Measurements from ENCODE around the gene KCNMA1.

Gene KCNMA1

DNA sequence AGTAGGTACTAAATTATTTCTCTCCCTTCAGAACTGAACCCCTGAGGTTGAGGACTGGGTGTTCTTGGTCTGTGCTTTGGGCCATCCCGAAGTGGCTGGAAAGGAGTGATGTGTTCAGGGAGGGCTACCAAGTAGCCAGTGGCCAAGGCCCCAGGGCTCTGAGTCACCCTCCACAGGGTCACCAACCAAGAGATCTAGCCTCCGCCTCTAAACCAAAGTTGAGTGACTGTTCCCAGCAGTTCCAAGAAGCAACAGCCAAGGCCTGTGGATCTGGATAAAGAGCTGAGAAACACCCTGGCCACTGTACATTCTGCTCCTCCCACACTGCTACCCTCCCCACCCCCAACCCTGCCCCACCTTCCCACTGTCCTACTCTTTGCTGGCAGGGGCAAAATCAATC, 35.5 kb upstream of the KCNMA1 start:
- DNase-seq (ENCODE audit: low read depth), result no peak
- no peak overlapping the region for H3K4me3 ChIP-seq (ENCODE audit: control insufficient read depth, low read depth, low read length)
- TF ChIP-seq, protein P1, sequence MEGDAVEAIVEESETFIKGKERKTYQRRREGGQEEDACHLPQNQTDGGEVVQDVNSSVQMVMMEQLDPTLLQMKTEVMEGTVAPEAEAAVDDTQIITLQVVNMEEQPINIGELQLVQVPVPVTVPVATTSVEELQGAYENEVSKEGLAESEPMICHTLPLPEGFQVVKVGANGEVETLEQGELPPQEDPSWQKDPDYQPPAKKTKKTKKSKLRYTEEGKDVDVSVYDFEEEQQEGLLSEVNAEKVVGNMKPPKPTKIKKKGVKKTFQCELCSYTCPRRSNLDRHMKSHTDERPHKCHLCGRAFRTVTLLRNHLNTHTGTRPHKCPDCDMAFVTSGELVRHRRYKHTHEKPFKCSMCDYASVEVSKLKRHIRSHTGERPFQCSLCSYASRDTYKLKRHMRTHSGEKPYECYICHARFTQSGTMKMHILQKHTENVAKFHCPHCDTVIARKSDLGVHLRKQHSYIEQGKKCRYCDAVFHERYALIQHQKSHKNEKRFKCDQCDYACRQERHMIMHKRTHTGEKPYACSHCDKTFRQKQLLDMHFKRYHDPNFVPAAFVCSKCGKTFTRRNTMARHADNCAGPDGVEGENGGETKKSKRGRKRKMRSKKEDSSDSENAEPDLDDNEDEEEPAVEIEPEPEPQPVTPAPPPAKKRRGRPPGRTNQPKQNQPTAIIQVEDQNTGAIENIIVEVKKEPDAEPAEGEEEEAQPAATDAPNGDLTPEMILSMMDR (IDR thresholded peaks at IDR 0.05; ENCODE audit: control insufficient read depth, insufficient read depth, low read depth, low read length, missing control alignments), result no peak

DNA sequence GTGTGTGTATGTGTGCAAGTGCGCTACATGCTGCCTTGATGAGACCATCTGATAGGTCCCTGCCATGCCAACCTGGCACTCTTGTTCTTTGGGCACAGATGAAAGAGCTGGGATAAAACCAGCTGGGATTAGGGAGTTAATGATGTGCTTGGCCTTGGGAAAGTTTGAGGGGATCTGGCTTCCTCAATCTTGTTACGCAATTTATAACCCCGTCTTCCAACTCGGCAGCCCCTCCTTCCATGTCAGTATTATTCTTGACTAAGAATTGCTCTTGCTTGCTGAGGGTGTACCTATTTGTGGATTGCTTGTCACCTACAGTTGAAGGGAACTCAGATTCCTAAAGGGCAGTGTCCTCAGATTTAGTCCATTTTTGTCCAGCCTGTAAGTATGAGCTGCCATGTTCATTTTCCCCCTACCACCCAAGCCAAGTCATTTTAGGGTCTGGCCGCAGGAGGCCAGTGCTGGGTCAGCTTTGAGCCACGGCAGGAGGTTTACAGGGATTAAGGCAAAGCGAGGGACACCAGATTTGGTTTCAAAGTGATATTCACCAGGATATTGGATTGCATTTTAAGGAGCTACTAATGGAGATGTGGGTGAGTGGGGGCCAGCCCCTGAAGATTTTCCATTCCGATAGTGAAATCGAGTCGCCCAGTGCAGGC, 34.1 kb upstream of the KCNMA1 start:
- DNase-seq (ENCODE audit: low read depth), result no peak
- H3K4me3 ChIP-seq (ENCODE audit: control insufficient read depth, low read depth, low read length), result no peak overlapping the region
- TF ChIP-seq, protein P1 (IDR thresholded peaks at IDR 0.05; ENCODE audit: control insufficient read depth, insufficient read depth, low read depth, low read length, missing control alignments), result no peak

DNA sequence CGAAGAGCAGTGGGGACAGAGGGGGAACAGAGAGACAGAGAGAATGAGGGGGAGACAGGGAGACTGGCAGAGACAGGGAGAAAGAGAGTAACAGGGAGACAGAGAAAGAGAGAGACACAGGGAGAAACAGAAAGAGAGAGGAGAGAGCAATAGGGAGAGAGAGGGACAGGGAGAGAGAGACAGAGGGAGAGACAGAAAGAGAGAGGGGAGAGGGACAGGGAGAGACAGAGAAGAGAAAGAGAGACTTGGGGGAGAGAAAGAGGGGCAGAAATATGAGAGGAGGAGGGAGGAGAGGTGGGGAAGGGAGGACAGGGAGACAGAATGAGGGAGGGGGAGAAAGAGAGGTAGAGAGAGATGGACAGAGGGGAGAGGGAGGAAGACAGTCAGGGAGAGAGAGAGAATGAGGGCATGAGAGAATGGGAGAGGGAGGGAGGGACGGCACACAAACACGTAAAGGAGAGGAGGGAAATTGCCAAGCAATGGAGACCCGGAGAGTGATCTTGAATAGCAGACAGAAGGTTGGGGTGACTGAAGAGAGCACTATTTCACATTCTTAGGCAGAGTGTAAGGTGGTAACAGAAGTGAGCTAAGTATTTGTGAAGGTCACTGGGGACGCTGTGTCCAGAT, 33.3 kb upstream of the KCNMA1 start:
- no peak overlapping the region for H3K4me3 ChIP-seq (ENCODE audit: control insufficient read depth, low read depth, low read length)
- DNase-seq (ENCODE audit: low read depth), result no peak
- TF ChIP-seq, protein P1 (IDR thresholded peaks at IDR 0.05; ENCODE audit: control insufficient read depth, insufficient read depth, low read depth, low read length, missing control alignments), result no peak

DNA sequence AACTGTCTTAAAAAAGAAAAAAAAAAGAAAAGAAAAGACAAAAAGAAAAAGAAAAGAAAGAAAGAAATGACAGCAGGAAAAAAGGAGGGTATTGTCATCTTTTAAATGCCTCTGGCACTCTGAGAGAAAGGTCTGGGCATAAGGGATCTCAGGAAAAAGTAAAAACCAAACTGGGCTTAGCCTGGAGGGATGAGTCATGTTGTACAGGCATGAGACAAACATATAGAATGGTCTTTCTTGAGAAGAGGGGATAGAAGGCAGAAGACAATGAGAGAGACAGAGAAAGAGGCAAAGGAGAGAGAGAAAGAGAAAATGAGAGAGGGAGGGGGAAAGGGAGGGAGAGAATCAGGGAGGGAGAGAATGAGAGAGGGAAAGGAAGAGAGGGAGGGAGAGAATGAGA, 32.3 kb upstream of the KCNMA1 start:
- H3K4me3 ChIP-seq (ENCODE audit: control insufficient read depth, low read depth, low read length), result no peak overlapping the region
- TF ChIP-seq, protein P1 (IDR thresholded peaks at IDR 0.05; ENCODE audit: control insufficient read depth, insufficient read depth, low read depth, low read length, missing control alignments), result no peak
- DNase-seq (ENCODE audit: low read depth), result no peak

DNA sequence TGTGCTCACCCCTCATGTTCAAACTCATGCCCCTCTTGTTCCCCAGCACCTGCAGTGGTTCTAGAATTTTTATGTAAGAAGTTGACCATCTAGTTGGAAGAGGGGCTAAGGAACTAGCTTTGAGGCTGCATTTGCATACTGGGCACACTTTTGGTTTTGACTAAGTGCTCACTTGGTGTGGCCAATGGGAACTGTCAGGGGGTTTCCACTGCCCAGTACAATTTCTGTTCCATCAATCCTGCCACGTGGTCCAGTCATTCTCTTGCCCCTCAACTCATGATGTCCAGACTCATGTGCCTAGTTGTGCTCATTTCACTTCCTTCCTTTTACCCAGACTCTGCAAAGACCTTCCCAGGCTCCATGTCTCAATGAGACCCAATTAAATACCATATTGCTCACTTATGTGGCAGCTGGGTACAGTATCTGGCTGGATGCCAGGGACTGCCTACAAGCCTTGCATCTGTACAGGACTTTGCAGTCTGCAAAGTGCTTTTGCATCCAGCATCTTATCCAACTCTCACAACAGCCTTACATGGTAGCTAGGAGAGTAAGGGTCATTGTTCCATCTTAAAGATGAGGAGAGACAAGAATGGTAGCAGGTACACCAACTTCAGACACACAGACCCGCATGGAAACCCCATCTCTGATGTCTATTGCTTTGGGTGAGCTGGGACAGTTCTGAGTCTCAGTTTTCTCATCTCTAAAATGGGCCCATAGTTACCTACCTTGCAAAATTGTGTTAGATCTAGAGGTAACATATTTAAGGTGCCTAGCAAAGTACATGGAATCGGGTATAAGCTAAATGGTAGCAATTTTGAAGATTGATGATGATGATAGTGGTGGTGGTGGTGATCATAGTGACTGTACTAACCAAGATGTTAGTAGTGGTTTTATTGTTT, 30.1 kb upstream of the KCNMA1 start:
- DNase-seq (ENCODE audit: low read depth), result no peak
- no peak overlapping the region for H3K4me3 ChIP-seq (ENCODE audit: control insufficient read depth, low read depth, low read length)
- TF ChIP-seq, protein P1 (IDR thresholded peaks at IDR 0.05; ENCODE audit: control insufficient read depth, insufficient read depth, low read depth, low read length, missing control alignments), result no peak

- DNase-seq (ENCODE audit: low read depth), result no peak
- TF ChIP-seq, protein P1 (IDR thresholded peaks at IDR 0.05; ENCODE audit: control insufficient read depth, insufficient read depth, low read depth, low read length, missing control alignments), result no peak
- H3K4me3 ChIP-seq (ENCODE audit: control insufficient read depth, low read depth, low read length), result no peak overlapping the region
These were observed 29.2 kb upstream of the KCNMA1 start for GRCh38 chr10:77666821-77667220.
